Stimulated activated CD8-positive, alpha-beta memory T cell treated with anti-CD3 and anti-CD28 coated beads, Interleukin-2, amount 100 ng/mL, for 1 hour (primary cell): ENCODE data around the gene RAB3C.

Source experiments
- DNase-seq, 2 donors: peaks; one replicate each; pipeline ENCODE4 v3.0.0-alpha.2; 2020; ENCODE audit warnings: low read depth in 2 of 2

RAB3C gene

DNA sequence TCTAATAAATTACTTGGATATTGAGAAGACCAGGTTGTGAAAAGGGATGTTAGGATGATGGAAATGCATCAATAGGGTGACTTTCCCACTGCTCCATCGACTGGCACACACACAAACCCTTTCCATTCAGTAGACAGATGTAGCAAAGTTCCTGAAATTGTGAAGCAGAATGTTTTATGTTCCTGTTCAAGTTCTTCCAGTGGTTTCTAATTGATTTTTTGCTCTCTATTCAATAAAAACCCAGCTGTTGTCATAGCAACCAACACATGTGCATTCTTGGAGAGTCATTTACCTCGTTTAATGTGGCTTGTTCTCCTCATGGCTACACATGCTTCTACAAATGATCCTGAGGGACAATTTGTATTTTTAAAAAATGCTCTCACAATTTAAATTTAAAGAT, 244.6 kb downstream of the RAB3C start:
- no peak for DNase-seq

DNA sequence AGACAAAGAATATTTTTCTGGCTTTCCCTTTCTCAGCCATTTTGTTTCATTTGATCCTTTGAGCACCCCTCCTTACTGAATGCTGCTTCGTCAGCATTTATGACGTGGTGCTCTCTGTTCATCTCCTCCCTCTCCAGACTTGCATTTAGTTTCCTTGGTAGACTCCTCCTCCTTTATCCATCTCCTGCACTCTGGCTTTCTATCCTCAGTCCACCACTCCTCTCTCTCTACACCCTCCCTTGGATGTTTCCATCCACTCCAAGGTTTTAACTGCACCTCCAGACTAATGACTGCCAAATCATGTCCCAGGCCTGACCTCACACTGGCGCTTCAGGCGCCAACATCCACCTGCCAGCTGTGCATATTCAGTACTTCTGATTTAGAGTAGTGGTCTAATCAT, 245.4 kb downstream of the RAB3C start:
- DNase-seq: no peak

DNA sequence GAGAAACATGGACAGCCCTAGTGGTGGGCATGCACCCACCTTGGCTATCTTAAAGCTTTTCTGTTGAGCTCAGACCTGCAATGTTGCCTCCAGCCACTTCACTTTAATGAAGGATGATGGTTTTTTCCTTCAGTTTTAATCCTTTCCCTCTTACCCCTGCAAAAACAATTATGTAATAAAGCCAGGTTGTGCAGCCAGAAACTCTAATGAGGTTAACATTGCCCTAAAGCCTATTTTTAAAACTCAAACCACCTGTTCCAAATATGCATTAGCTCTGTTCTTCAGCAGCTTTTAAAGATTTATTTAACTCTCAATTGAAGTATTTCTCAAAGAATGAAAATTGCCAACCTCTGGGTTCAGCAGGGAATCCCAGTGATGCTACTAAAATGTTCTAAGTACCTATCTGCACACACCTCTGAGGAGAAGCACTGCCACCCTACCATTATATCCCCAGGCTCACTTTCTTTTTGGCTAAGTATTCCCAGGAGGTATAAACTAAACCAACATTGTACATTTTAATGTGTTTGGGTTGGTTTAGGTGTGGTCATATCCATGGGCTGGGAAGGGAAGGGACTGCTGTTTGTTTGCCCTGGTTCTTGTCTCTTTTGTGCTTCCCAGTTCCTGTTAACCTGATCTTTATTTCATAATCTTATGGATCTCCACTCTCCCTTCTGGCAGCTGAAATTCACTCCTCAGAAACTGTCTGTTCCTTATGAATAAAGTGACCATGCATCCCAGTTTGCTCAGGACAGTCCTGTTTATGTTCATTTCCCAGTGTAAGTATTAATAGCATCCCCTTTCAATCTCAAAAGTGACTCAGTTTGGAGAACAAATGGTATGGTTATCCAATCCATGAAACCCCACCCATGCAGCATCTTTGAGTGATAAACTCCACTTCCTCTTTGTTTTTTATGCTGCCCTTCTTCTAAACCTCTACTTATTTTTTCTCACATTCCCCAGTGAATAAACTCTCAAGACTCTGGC, 251.7 kb downstream of the RAB3C start:
- no peak for DNase-seq

- DNase-seq: no peak
Measured at GRCh38 chr5:58836351-58836750, 253.5 kb downstream of the RAB3C start.

GRCh38 chr5:58838729-58839128, 255.9 kb downstream of the RAB3C start:
- no peak for DNase-seq

DNA sequence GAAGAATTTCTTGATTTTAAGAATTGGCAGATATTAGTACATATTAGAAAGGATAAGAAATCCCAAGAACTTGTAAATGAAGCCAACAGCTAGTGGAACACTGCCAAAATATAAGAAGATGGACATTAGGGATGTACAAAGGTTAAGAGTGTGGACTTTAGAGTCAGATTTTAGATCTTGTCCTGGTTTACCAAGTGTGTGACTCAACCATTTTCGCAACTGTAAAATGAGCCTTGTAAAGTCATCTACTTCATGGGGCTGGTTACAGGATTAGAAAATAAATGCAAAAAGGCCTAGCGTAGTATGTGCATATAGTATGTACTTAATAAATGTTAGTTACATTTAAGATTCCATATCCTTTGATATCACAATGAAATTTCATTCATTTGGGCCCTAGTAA, 260.0 kb downstream of the RAB3C start:
- DNase-seq: no peak

- DNase-seq: no peak
Measured at GRCh38 chr5:58844395-58844794, 261.5 kb downstream of the RAB3C start.

- DNase-seq: no peak
Measured at GRCh38 chr5:58847041-58847440, 264.2 kb downstream of the RAB3C start.

DNA sequence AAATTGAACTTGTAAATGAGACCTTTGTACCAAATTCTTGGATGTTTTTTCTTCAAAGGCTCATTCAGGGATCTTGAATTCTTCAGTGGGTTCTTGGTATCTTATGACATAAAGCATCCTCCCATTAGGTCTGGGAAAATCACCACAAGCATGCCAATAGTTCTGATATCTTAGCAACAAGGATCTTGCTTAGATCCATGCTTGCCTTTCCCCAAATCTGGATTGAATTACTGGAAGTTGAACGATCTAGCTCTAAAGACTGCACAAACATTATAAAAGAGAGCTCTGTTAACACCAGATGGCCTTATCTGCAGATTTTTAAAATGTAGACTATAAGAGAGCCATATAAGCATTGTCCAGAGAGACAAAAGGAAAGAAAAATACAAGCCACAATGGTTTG, 266.3 kb downstream of the RAB3C start:
- no peak for DNase-seq

GRCh38 chr5:58849921-58850667, 267.2 kb downstream of the RAB3C start:
- DNase-seq: no peak

DNA sequence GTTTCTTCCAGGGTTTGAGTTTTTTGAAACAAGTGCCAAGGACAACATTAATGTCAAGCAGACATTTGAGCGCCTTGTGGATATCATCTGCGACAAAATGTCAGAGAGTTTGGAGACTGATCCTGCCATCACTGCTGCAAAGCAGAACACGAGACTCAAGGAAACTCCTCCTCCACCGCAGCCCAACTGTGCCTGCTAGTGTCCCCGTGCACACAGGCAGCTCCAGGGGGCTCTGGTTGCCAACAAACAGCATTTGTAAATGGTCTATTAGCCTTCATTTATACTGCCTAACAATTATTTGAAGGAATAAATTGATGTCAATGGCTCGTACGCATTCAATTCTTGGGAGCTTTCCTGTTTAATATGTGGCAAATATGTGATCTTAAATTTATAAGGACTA, 268.3 kb downstream of the RAB3C start:
- no peak for DNase-seq

DNA sequence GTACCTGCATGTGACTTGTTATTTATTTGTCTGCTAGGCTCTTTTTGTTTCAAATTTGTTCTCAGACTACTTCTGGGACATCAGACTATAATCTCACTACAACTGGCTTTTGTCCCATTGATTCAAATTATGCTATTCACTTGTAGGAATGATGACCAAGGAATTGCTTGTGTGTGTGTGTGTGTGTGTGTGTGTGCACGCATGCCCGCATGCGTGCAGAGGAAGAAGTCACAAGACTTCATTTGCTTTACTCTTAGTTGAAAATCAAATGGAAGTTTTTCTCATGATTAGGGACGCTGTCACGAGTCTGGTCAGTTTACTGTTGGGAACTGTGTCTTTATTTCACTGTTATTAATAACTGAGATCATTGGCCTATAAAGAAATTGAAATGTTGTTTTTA, 268.7 kb downstream of the RAB3C start:
- no peak for DNase-seq

- no peak for DNase-seq
Measured at GRCh38 chr5:58852566-58852965, 269.7 kb downstream of the RAB3C start.

DNA sequence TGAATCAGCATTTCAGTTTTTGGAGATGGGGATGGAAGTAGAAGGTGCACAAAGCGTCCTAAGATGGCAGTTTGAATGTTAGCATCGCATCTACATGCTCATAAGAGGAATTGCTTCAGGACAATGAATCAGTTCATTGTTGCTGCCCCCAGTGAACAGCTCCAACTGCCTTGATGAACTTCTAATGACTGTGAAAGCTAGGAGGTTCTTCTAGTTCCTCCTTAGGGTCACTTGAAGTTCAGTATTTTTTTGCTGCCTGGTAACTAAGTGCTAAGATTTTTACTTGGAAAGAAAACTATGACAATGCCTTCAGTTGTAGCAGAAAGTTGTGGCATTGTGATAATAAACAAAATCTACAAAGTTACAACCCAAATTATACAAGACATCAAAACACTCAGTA, 271.6 kb downstream of the RAB3C start:
- DNase-seq: no peak

GRCh38 chr5:58855851-58856739, 273.2 kb downstream of the RAB3C start:
- DNase-seq: no peak

- no peak for DNase-seq
Measured at GRCh38 chr5:58857609-58858008, 274.7 kb downstream of the RAB3C start.

GRCh38 chr5:58860680-58861079, 277.8 kb downstream of the RAB3C start:
- no peak for DNase-seq

- DNase-seq: no peak
Measured at GRCh38 chr5:58868931-58869330, 286.1 kb downstream of the RAB3C start.

- no peak for DNase-seq
Measured at GRCh38 chr5:58871648-58872242, 288.9 kb downstream of the RAB3C start.

DNA sequence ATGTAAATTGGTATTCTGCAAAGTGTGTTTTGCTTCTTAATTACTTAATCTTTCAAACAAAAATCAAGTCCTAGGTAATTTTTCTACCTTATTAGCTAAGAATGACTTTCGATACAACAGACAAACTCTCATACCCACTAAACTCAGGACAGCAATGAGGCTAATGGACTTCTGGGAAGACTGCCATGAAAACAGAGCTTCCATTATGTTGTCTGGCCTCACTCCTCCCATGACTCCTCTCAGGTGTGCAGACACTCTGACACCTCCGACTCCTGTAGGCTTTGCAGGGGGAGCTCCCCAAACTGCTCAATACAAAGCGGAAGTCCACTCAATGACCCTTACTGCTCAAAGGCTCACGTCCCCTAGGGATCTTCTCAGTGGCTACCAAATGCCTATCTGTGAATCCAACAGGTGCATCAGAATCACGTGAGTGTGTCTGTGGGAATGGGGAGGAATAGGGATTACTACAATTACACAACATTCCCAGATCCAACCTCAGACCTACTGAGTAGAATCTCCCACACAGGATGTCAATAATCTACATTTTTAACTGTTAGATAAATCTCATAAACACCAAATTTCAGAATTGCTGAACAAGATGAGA, 289.9 kb downstream of the RAB3C start:
- DNase-seq: no peak

DNA sequence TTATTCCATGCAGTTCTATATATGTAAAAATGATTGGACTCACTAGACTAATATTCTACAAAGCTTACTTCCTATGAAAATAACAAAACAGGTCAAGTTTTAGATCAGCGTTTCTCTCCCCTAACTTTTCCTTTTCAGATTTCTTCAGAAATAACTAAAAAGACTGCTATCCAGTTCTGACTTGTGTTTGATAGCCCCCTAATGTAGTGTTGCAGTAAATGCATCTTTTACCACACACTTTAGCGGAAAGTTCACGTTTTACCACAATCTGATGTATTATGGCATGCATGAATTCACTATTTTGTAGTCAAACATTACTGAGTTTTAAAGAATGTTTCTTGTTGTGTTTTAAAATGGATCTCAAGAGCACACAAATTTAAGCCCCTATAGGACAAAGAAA, 292.7 kb downstream of the RAB3C start:
- DNase-seq: no peak
